Fibroblast of gingiva (primary cell): ENCODE data around the gene UGT8.
"Not testable (repeated sequence)": the region's sequence is repeated elsewhere in the genome, so short reads cannot be mapped to it uniquely, and the experiment has no call there.

ENCODE experiments used
- DNase-seq: peaks from one replicate; pipeline ENCODE4 v3.0.0-alpha.2; 2011; ENCODE audit warnings: low read depth

UGT8 gene, protein sequence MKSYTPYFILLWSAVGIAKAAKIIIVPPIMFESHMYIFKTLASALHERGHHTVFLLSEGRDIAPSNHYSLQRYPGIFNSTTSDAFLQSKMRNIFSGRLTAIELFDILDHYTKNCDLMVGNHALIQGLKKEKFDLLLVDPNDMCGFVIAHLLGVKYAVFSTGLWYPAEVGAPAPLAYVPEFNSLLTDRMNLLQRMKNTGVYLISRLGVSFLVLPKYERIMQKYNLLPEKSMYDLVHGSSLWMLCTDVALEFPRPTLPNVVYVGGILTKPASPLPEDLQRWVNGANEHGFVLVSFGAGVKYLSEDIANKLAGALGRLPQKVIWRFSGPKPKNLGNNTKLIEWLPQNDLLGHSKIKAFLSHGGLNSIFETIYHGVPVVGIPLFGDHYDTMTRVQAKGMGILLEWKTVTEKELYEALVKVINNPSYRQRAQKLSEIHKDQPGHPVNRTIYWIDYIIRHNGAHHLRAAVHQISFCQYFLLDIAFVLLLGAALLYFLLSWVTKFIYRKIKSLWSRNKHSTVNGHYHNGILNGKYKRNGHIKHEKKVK

DNA sequence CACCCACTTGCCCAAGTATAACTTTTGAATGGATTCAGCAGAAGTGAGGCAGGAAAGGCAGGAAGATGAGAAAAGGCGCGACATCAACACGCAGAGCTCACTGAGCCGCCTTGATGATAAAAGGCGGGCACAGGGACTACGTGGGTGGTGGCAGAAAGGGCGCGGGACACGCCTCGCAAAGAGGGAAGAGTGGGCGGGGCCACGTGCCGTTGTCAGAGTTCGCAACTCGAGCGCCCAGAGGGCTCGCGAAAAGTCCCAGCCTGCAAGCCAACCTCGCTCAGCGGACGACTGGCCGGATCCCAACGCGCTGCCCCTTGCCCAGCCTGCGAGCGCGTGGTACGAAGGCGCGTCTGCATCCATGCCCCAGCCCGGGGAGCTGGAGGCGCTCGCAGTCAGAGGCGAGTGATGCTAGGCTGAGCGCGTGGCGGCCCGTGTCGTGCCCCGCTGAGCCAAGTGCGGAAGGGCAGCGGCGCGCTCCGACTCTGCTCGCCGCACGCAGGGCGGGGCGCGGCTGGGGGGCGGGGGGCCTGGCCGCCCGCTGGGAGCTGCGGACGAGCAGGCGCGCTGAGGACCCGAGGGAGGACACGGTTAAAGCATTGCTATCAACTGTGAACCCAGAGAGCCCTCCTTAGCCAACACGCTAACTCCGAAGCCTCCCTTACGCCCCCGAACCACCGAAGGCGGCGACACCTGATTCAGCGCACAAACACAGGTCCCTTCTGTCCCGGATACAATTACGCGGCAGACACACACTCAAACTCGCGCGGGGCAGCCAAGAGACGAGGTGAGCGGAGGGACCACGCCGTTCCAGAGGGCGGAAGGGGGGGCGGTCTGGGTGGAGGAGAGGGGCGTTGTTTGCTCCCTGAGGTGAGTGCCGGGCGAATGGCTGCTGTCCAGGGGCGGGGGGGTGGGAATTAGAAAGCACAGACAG lies at the start of gene UGT8:
Gene UGT8 (plus strand): TSS at position 617 of the 931 bp plus-strand sequence. CDS start 24,074 bp downstream, outside the sequence.
- DNase-seq: peak; percentile 6

DNA sequence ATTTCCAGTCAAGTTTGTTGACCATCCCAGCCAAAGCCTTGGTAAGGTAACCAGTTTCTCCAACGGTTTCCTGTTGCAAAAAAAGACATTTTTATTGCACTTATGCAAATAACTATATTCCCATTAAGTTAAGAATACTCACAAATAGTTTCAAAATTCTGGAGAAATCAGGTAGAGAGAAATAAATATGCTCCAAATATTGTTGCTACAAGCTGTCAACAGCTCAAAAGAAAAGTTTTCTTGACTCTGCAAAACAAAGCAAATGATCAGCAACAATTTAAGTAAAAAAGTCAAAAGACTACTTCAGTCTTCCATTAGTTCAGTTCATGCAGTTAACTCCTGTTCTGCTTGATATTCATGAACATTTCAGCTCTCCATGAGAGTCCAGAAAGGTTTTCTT lies 49.0 kb upstream of the UGT8 start:
- DNase-seq: no peak

DNA sequence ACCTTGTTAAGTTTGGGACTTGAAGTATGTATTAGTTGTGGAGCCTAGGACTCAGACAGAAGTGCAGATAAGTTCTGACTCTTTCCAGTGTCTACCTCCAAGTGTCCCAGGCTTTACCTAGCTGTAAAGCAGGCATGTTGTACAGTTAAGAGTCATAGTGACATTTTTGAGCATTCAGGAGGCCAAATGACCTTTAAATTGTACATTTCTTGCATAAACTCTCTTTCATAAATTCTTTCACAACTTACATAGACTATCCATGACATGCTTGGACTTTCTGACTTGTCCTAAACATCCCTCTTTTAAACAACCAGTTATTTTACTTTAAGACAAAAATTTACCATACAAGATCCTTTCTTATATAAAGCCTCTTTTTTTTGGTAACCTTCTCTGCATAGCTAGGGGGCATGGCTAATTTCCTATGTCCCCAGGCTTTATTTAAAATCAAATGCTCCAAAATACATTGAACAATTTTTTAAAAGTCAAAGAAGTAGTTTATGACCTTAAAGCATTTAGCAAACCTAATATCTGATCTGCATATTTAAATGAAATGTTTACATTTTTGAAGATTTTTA lies 40.1 kb upstream of the UGT8 start:
- no peak for DNase-seq

DNA sequence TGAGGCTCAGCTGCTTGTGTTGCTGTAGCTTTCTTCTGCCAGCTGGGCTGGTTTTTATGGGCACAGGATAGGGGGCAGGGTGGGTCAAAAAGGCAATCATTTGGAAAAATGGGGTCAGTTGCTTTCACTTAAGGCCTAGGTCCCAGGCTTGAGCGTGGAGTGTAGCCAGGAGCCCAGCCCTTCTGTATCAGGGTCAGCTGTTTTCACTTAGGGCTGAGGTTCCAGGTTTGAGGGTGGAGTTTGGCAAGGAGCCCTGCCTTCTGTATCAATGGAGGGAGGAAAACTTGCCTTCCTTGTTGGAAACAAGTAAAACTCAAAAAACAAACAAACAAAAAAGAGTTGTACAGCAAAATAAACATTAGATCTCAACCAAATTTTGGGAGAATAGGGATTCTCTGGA lies 37.0 kb upstream of the UGT8 start:
- no peak for DNase-seq

DNA sequence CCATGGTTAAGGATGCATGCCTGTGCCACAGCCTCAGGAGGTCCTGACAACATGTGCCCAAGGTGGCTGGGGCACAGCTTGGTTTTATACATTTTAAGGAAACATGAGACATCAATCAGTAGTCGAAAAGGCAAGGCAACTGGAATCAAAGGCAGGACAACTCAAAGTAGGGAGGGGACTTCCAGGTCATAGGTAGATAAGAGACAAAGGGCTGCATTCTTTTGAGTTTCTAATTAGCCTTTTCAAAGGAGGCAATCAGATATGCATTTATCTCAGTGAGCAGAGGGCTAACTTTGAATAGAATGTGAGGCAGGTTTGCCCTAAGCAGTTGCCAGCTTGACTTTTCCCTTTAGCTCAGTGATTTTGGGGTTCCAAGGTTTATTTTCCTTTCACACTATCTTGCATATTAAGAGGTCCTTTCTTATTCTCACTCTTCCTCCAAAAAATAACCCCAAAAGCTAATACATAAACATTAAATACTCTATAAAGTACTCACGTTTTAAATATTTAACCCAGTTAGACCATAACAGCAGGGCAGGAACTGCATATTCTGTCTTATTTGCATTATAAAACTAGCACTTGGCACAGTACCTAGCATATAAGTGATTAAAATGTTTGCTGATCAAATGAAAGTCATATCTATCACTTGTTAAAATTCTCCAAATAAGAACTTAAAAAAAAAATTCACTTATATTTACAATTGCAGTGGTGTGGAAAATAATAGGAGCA lies 36.3 kb upstream of the UGT8 start:
- no peak for DNase-seq

DNA sequence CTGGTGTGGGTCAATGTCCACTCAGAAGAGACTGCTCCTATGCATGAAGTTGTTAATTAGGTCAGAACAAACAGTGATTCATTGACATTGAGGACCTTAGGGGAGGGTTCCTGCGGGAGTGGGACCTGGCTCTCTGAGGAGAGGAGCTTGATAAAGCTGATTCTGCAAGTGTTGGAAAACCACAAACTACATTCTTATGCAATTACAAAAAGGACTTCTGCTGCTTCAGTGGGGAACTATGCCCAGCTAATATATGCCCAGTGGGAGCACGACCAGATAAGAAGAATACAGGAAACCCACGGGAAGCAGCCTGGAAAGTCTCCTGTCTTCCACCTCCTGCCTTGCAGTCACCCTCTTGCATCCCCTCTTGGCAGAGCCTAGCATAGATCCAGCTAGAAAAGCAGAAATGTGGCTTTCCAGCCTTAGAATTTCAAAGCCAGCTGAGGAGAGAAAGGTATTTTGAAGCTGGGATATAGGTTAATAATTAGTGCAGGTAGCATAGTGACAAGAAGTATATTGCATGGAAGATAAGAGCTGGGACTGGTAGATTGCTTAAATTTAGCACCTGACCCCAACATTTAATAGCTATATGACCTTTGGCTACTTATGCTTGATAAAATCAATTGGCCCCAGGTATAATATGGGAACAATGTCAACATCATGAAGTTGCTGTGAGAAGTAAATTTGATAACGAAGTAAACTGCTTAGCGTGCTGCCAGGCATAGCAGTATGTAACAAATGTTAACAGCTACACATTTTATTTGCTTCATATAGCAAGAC lies 34.9 kb upstream of the UGT8 start:
- DNase-seq: no peak

DNA sequence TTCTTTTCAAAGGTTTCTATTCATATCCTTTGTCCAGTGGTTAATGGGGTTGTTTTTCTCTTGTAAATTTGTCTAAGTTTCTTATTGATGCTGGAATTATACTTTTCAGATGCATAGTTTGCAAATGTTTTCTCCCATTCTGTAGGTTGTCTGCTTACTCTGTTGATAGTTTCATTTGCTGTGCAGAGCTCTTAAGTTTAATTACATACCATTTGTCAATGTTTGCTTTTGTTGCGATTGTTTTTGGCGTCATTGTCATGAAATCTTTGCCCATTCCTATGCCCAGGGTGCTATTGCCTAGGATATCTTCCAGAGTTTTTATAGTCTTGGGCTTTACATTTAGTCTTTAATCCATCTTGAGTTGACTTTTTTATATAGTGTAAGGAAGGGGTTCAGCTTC lies 21.2 kb upstream of the UGT8 start:
- no peak for DNase-seq

DNA sequence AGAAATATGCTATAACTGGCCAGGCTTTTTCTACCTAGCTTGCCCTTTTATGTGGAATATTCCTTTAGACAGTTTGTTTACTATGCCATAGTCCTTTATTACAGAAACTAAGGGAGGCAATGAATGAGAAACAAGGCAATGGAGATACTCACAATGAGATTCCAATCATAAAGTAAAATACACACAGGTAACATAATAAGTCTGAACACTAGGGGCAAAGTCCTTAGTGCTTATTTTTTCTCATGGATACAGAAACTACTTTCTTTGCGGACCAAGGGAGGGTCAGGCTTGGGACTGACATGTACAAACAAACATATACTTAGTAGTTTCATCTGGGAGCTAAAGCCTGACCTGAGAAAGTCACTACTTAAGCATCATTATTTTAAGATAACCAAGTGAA lies 16.0 kb upstream of the UGT8 start:
- no peak for DNase-seq

DNA sequence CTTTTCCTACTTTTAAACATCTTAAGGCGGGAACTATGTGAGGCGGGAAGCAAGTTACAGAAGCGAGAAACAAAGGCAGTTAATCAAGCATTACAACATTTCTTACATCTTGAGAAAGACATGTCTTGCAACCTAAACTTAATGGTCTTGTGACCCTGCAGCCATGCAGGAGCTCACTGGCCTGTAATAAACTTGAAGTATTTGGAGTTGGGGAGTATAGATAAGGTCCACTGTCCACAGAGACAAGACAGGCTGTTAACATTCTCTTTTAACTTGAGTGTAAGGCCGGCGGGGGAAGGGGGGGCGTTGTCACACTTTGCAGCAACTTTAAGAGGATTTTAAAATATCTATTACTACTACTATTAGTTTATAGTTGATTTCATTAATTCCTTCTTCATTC lies 10.3 kb upstream of the UGT8 start:
- no peak for DNase-seq

DNA sequence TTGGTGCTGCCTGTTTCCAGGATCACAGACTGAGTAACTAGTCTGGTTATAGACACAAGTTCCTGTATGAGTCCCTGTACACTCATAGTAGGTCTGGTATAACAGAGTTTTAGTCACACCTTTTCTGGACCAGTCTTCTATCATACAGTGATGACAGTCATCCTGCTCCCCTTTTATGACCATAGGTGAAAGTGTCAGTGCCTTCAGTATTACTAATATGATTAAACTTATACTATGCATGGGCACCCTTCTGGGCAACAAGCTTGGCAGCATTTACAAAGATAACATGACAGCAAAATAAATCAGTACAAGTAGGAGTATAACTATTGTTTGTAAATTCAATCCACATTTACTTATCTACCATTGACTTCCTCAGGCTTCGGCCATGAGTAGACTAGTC lies 8.2 kb upstream of the UGT8 start:
- not testable (repeated sequence) for DNase-seq

DNA sequence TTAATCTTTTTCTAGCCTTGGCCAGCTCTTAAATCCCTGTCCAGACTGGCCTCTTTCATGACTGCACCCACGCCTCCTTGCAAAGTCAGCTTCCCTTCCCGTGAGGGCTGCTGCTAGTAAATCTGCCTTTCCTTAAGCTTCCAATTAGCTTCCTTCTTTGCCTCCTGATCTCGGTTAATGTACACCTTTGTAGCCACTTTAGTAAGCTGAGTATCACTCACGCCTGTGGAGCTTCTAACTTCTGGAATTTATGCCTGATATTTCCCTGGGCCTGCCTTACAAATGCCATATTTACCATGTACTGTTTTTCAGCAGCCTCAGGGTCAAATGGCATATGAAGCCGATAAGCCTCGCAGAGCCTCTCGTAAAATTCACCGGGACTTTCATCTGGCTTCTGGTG lies 5.1 kb upstream of the UGT8 start:
- no peak for DNase-seq

DNA sequence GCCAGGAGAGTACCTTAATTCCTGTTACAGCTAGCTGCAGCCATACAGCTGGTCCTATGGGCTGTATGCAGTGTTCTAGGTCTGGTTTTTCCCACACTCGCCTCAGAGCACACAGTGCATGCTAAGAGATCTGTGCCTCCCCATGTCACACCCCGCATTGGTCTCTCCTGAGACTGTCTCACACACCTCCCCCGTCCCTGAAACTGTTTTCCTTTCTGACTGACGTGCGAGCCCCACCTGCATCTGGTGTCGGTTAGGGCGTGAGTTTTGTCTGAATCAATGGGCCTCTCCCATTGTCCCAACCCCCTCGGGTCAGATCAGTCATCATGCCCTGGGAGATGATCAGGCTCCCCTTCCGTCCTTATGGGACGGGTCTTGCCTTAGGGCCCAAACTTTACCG lies 3.4 kb upstream of the UGT8 start:
- no peak for DNase-seq

DNA sequence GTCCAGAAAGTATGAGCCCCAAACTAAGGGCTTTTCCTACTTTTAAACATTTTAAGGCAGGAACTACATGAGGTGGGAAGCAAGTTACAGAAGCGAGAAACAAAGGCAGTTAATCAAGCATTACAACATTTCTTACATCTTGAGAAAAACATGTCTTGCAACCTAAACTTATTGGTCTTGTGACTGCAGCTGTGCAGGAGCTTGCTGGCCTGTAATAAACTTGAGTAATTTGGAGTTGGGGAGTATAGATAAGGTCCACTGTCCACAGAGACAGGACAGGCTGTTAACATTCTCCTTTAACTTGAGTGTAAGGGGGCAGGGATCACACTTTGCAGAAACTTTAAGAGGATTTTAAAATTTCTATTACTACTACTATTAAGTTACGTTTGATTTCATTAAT lies 2.7 kb upstream of the UGT8 start:
- no peak for DNase-seq

DNA sequence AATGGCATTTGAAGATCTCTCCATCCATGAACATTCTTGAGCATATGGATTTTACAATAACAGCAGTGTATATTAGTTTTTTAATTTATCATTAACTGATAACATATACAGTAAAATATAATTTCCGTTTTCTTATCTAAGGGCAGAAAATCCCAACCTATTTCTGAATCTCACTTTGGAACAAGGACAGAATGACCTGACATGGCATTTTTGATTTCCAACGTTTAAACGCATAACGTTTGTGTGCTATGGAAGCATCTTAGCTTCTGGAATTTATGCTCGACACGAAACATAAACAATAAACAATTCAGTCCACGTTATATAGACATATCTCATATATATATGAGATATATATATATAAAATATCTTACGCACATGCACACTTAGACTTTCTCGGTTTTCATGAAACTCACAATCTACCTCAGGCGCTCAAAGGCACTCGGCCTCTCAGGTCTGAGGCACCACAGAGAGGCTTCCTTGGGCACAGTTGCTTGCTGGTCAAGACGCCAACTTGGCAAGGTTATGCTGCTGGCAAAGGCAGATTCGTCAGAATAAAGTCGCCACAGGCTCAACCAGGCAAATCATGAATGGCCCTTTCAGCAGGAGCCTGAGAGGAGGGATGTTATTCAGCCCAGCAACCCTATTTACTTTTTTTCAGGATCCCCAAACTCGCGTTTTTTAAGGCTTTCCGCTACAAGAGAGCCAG lies 1.0 kb upstream of the UGT8 start:
- DNase-seq: no peak

DNA sequence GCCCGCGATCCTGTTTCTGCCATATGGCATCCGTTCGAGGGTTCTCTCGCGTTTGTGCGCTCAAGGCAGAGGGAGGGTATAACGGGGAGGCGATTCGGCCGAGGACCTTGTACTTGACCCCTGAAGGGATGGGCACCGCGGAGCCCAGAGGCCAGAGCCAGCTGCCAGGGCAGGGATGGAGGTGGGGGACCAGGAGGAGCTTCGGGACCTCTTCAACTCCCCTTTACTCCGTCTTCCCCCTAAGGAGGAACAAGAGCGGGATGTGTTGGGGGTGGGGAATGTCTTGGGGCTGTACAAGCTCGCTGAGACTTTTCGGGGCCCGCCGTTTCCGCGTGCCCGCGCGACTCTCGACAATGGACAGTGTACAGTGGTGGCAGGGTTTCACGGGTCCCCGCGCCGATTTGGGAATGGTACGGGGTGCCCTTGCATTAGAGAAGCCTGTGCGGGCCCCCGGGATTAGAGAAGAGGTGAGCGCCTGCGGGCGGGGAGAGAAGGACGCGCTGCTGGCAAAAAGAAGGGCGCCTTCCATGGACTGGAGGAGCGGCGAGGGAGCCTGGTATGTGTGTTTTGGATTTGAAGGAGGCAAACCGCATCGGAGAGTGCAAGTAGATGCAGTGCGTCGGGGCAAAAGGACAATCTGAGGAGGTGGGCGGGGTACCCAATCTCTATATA lies 760 bp downstream of the UGT8 start:
- DNase-seq: no peak

DNA sequence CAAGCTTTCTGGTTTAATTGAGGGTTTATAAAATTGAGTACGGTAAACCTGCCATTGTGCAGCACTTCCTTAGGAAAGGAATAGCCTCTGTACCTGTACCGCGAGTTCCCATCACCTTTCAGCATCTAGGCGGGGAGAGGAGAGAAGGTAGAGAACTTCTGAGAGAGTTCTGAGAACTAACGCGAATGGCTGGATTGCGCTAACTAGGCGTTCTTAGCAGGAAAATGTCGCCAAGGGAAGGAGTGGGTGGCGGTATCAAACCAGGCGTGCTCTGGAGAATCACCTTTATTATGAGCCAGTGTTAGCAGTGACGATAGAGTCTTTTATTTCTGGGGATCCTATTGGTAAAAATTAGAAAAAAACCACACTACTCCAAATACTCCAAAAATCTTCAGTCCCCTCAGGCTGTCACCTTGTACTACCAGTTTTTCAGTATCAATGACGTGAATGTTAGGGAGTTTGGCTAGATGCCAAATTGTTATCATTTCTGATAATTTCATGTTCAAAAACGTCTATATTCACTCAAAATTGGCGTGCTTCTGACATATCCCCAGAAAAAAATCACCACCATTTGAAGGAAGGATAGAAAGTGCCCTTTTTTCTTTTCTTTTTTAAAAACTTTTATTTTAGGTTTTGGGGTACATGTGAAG lies 1.4 kb downstream of the UGT8 start:
- DNase-seq: no peak

DNA sequence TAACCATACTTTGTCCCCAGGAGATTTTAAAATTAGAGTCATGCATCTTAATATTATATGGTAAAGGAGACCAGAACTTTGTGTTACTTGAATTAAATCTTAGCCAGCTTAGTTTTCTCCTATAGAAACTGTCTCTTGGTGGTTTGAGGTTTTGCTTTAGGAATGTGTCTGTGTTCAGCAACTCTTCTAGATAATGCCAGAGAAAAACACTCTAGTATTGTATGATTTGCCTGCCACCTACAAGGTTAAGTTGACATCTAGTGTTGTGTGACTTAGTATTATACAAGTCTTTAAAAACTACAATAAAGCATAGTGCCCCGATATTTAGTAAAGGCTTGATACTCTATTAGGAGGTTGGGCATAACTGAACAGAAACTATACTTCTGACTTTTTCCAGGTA lies 2.1 kb downstream of the UGT8 start:
- DNase-seq: no peak

DNA sequence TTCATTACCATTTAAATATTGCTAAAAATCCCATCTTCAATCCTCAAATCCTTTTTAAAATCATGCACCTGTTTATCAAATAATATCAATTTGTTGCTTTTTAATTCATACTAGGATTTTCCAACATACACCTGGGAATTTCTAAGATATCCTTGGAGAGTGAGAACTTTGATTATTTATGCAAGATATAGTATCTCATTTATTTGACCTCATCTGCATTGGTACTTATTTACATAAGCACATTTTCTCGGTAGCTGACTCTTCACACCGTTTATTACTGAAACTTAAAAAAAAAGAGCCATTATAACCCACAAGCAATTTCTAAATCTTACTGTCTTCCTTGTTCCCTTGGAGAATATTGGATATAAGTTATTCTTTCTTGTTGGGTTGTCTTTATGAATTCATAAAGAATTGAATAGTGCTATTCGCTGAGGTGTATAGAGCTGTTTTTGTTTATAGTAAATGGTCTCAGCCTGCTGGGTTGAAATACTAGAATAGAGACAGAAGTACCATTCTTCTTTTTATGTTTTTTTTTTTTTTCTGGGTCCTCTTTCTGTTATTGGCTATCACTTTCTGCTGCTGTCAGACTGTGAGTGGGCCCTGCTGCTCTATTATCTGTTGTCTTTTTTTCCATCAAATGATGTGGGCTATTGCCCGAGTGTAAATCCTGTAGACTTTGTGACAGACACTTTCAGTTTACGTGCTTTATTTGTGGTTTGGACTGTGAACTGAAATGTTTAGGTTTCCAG lies 2.9 kb downstream of the UGT8 start:
- DNase-seq: no peak

DNA sequence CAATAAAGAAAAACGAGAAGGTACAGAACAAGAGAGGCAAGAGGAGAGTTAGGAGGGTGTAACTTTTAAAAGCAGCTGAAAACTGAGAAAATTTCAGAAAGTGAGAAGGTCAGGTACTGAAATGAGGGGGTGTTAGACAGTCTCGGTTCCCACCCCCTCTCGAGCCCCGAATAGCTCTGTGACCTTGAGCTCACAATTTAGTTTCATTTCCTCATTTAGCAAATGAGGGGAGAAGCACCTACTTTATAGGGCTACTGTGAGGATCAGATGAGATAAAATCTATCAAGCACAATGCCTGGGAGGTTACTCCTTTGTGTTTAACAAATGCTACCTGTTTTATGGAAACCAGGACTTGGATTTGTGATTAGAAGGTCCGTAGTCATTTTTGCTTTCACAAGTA lies 4.9 kb downstream of the UGT8 start:
- DNase-seq: no peak
